NCI-H2227 (cell line): ENCODE measurements around the gene DCP1B.

Experiments used
- DNase-seq: peaks from one replicate; lab custom pipeline; 2025; ENCODE audit not compliant: unreplicated experiment; lab: John Stamatoyannopoulos, UW

DCP1B gene

GRCh38 chr12:1935700-1936378 lies 68.4 kb downstream of the DCP1B start:
- no peak for DNase-seq

DNA sequence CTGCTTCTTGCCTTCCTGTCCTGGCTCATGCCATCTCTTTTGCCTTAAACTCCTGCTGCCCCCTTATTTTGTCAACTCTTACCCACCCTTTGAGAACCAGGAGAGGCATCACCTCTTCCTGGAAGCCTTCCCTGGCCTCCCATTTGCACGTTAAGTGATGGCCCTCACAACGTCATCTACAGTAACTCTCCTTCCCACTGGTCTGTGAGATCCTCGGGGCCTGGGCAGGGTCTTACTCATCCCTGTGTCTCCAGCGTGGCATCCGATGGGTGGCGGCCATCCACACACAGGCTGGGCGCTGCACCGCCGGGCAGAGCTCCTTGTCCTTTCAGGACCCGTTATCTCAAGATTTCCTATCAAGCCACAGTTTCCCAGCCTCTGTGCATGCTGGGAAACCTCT lies 69.0 kb downstream of the DCP1B start:
- no peak for DNase-seq

DNA sequence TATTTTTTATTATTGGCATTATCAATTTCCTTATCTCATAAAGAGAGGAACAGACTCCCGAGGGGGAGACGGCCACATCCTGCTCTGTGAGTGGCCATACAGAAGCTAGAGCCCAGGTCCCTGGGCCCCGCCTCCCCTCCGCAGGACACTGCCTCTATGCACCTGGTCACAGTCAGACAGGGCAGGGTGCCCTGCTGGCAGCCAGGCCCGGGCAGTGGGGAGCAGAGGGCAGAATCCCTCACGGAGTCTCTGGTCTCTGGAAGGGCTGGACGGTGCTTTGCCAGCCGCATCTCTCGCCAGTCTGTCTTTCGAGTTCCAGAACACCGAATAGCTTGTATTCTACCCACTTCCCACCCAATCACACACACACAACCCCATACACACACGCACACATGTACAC lies 69.4 kb downstream of the DCP1B start:
- no peak for DNase-seq

GRCh38 chr12:1934068-1934467 lies 70.2 kb downstream of the DCP1B start:
- no peak for DNase-seq

DNA sequence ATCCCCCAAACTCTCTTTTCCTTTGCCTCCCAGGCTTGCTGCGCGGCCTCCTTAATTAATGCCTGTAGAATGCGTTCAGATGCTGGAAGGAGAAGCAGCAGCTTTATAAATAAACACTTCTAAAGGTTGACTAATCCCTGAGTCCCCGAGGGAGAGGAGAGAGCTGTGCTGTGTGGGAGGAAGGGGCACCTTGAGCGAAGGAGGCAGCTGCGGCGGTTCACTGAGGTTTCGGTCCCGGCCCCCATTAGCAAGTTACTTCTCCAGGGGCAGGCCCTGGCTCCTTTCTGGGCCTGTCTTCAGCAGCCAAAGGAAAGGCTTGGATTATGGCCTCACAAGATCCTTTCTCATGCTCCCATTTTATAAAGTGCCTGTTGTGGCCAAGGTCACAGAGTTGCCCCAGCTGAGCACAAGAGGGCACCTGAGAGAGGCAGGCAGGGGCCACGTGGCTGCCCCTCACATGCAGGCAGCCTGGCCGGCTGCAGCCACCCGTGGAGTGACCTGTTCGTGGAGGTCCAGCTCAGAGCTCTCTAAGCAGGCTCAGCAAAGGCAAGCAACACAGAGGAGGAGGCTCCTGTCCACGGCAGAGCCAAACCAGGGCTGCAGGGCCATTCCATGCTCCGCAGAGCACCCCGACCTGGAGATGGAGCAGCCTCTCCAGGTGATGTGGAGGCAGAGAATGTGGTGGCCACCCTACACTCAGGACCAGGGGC lies 70.8 kb downstream of the DCP1B start:
- DNase-seq, result no peak

- no peak for DNase-seq
Measured at GRCh38 chr12:1932264-1932777, 71.9 kb downstream of the DCP1B start.

- no peak for DNase-seq
Measured at GRCh38 chr12:1931642-1932041, 72.6 kb downstream of the DCP1B start.

DNA sequence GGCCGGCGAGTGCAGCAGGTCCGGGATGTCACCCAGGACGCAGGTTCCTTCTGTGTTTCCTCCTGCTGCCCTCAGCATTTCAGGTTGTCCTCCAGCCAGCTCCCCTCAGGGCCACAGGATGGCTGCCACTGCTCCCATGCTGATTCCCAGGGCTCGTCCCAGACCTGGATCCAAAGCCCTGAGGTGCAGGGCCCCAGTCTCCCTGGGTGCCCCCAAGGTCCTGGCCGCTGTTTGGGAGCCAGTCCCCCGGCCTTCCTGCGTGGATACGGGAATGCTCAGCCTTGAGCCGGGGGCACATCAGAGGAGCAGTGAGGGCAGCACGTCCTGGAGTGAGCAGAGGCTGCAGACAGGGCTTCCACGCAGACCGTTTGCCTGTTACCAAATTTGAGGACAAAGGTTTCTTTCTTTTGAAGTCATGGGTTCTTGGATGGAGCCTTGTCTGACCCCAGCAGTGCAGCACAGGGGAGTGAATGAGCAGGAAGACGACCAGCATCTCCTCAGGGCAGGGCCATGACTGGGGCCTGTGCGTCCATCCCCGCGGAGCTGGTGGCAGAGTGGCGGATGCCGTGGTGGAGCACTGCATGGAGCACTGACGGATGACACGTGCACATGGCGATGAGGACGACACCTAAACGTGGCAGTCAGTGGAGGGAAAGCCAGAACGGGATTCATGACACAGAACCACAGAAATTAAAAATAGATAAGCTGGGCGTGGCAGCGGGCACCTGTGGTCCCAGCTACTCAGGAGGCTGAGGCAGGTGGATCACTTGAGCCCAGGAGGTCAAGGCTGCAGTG lies 73.3 kb downstream of the DCP1B start:
- DNase-seq, result no peak

- no peak for DNase-seq
Measured at GRCh38 chr12:1929985-1930802, 74.1 kb downstream of the DCP1B start.

- DNase-seq, result no peak
Measured at GRCh38 chr12:1929241-1929984, 74.8 kb downstream of the DCP1B start.

DNA sequence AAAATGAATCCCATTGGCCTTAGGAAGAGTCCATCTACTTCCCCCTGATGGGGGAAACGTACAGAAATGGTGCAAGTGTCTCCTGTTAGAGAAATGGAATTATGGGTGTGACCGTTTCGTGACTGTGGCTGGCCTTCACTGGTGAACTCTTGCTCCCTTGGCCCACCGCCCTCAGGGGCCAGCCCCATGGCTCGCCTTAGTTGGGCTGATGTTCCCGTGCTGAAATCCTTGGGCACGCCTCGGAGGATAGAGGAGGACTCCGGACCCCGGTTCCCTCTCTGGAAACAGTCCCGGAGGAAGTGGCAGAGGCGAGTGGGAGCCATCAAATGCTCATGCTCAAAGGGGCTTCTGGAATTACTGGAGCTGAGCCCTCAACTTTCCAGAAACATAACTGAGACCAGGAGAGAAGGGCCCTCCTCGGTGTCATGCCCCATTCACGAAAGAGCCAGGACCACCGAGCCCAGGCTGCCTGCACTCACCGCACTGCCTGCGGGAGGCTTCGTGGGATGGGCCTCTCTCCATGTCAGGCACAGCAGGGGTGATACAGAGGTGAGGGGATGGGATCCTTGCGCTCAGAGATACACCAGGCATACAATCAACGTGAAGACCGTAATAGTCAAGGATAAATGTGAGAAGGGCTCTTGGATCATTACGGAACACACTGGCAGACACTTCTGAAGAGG lies 75.7 kb downstream of the DCP1B start:
- DNase-seq, result no peak

GRCh38 chr12:1927751-1928351 lies 76.4 kb downstream of the DCP1B start:
- no peak for DNase-seq

DNA sequence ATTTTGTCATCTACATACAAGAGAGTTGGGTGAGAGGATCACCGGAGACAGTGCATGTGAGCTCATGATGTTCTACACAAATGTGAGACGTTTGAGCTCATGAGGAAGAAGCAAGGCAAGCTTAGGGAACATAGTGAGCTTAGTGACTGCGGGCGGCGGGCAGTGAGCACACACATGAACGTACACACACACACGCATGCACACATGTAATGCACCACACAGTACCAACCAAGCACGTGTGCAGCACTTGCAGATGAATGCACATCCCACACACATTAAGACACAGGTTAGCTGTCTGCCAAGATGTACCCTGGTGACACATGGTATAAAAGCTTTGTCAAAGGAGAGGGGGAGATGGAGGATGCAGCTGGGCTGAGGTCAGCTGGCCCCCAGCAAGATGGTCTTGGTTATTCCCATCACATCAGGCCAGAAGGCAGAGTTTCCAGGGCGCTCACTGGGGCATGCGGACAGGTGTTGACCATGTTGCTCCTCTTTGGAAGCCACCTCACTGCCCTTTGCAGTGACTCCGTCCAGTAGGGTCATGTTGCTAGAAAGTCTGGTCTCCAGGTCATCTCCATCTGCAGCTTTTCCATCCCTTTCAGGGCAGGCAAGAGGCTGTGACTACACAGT lies 77.1 kb downstream of the DCP1B start:
- no peak for DNase-seq

- DNase-seq, result no peak
Measured at GRCh38 chr12:1926251-1926657, 78.0 kb downstream of the DCP1B start.

DNA sequence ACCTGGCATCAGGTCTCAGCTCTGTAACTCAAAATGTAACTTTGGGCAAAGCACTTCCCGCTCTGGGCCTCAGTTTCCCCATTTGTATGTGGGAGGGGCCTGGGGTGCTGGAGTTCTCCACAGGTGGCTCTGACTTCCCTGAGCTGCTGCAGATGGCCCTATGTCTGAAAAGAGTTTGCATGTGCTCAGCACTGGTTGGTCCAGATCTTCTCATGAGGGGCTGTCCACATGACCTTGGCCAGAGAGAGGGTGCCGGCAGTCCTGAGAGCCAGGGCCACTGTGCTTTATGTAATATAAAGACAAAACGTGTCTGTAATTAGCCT lies 78.6 kb downstream of the DCP1B start:
- DNase-seq, result no peak

- DNase-seq, result no peak
Measured at GRCh38 chr12:1924996-1925683, 79.1 kb downstream of the DCP1B start.

GRCh38 chr12:1922985-1923384 lies 81.3 kb downstream of the DCP1B start:
- DNase-seq, result no peak

GRCh38 chr12:1922075-1922709 lies 82.1 kb downstream of the DCP1B start:
- DNase-seq, result no peak
